MM.1S (cell line): ENCODE results near the gene FLT1.

Experiments used
- DNase-seq: peaks from one replicate; pipeline ENCODE4 v3.0.0-alpha.2; 2015
- H2AFZ ChIP-seq: fragments of 300-600 bp; sonication (generic); 2 replicates; pipeline ENCODE4 v1.6.0; 2016; ENCODE audit warnings: antibody characterized with exemption, low read length
- H3F3A ChIP-seq: fragments of 300-600 bp; sonication (generic); 2 replicates; pipeline ENCODE4 v1.6.1; 2016; ENCODE audit warnings: mild to moderate bottlenecking, antibody characterized with exemption, low read length, moderate library complexity, mixed read lengths; ENCODE audit not compliant: insufficient read depth
- H3K27ac ChIP-seq: fragments of 300-600 bp; sonication (generic); 2 replicates; pipeline ENCODE4 v1.5.1; 2016; ENCODE audit warnings: mild to moderate bottlenecking, low read length
- H3K27me3 ChIP-seq: fragments of 300-600 bp; sonication (generic); replicated peaks from 2 replicates; pipeline ENCODE4 v1.6.0; 2016; ENCODE audit warnings: low read length; ENCODE audit not compliant: insufficient read depth
- H3K36me3 ChIP-seq: fragments of 300-600 bp; sonication (generic); replicated peaks from 2 replicates; pipeline ENCODE4 v1.6.1; 2016; ENCODE audit warnings: mild to moderate bottlenecking, low read length, mixed read lengths; ENCODE audit not compliant: insufficient read depth
- H3K4me1 ChIP-seq: fragments of 300-600 bp; sonication (generic); 2 replicates; pipeline ENCODE4 v1.6.1; 2016; ENCODE audit warnings: low read length, mixed read lengths
- H3K4me2 ChIP-seq: fragments of 300-600 bp; sonication (generic); 2 replicates; pipeline ENCODE4 v1.6.0; 2016; ENCODE audit warnings: low read depth, low read length
- H3K4me3 ChIP-seq: fragments of 300-600 bp; sonication (generic); 2 replicates; pipeline ENCODE4 v1.5.1; 2016; ENCODE audit warnings: low read length, mixed read lengths
- H3K79me2 ChIP-seq: fragments of 300-600 bp; sonication (generic); 2 replicates; pipeline ENCODE4 v1.6.1; 2016; ENCODE audit warnings: mixed run types, low read length, mixed read lengths
- H3K9ac ChIP-seq: fragments of 300-600 bp; sonication (generic); 2 replicates; pipeline ENCODE4 v1.6.1; 2016; ENCODE audit warnings: low read length, mixed read lengths
- H3K9me2 ChIP-seq: fragments of 300-600 bp; sonication (generic); replicated peaks from 2 replicates; pipeline ENCODE4 v1.6.1; 2016; ENCODE audit warnings: mild to moderate bottlenecking, low read length, mixed read lengths; ENCODE audit not compliant: insufficient read depth
- H3K9me3 ChIP-seq: fragments of 300-600 bp; sonication (generic); replicated peaks from 2 replicates; pipeline ENCODE4 v1.6.1; 2016; ENCODE audit warnings: mild to moderate bottlenecking, low read length, mixed read lengths; ENCODE audit not compliant: insufficient read depth
- H4K20me1 ChIP-seq: fragments of 300-600 bp; sonication (generic); 2 replicates; pipeline ENCODE4 v1.6.1; 2016; ENCODE audit warnings: mild to moderate bottlenecking, low read length, moderate library complexity, mixed read lengths; ENCODE audit not compliant: insufficient read depth
- EZH2 ChIP-seq: fragments of 300-600 bp; sonication (generic); optimal IDR thresholded peaks from 2 replicates; pipeline ENCODE3; 2017; ENCODE audit warnings: low read depth, mild to moderate bottlenecking, antibody characterized with exemption, low read length, mixed read lengths
- EZH2phosphoT487 ChIP-seq: fragments of 300-600 bp; sonication (generic); IDR thresholded peaks from 2 replicates; pipeline ENCODE4 v1.6.1; 2018; ENCODE audit warnings: antibody characterized with exemption, low read length
- TF ChIP-seq, protein P1 (sequence below): fragments of 300-600 bp; sonication (generic); IDR thresholded peaks from 2 replicates; pipeline ENCODE4 v1.5.1; 2016; ENCODE audit warnings: antibody characterized with exemption, low read length, mixed read lengths

FLT1 gene

GRCh38 chr13:28358708-28359107, 136.2 kb downstream of the FLT1 start:
- Histone ChIP-seq H4K20me1 (no peaks in the 10 kb centered on the region), H2AFZ (no peak overlapping the region), H3F3A (no peaks in the 10 kb centered on the region)

GRCh38 chr13:28357911-28358433, 137.0 kb downstream of the FLT1 start:
- TF ChIP-seq EZH2 (no peak), EZH2phosphoT487 (no peak)
- TF ChIP-seq, protein P1, sequence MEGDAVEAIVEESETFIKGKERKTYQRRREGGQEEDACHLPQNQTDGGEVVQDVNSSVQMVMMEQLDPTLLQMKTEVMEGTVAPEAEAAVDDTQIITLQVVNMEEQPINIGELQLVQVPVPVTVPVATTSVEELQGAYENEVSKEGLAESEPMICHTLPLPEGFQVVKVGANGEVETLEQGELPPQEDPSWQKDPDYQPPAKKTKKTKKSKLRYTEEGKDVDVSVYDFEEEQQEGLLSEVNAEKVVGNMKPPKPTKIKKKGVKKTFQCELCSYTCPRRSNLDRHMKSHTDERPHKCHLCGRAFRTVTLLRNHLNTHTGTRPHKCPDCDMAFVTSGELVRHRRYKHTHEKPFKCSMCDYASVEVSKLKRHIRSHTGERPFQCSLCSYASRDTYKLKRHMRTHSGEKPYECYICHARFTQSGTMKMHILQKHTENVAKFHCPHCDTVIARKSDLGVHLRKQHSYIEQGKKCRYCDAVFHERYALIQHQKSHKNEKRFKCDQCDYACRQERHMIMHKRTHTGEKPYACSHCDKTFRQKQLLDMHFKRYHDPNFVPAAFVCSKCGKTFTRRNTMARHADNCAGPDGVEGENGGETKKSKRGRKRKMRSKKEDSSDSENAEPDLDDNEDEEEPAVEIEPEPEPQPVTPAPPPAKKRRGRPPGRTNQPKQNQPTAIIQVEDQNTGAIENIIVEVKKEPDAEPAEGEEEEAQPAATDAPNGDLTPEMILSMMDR = no peak
- no peaks in the 10 kb centered on the region for H4K20me1 ChIP-seq
- H3K4me2 ChIP-seq = no peak overlapping the region
- H3K27ac ChIP-seq = no peak overlapping the region
- H3K9ac ChIP-seq = no peak overlapping the region
- DNase-seq = no peak
- no peaks in the 10 kb centered on the region for H3K4me1 ChIP-seq
- no peaks in the 10 kb centered on the region for H3K36me3 ChIP-seq
- H3K9me2 ChIP-seq = no peaks in the 10 kb centered on the region
- no peaks in the 10 kb centered on the region for H3K9me3 ChIP-seq
- H2AFZ ChIP-seq = no peak overlapping the region
- H3K27me3 ChIP-seq = no peaks in the 10 kb centered on the region
- H3K4me3 ChIP-seq = no peak overlapping the region
- H3F3A ChIP-seq = no peaks in the 10 kb centered on the region
- no peaks in the 10 kb centered on the region for H3K79me2 ChIP-seq

More at GRCh38 chr13:28358708-28359107, 136.2 kb downstream of the FLT1 start:
- H3K9ac ChIP-seq = no peak overlapping the region
- no peak overlapping the region for H3K4me3 ChIP-seq
- no peaks in the 10 kb centered on the region for H3K4me1 ChIP-seq
- H3K9me3 ChIP-seq = no peaks in the 10 kb centered on the region
- H3K79me2 ChIP-seq = no peaks in the 10 kb centered on the region
- H3K4me2 ChIP-seq = no peak overlapping the region
- no peak for DNase-seq
- no peaks in the 10 kb centered on the region for H3K27me3 ChIP-seq
- H3K9me2 ChIP-seq = no peaks in the 10 kb centered on the region
- H3K36me3 ChIP-seq = no peaks in the 10 kb centered on the region
- TF ChIP-seq EZH2 (no peak), EZH2phosphoT487 (no peak)
- TF ChIP-seq, protein P1 = no peak
- no peak overlapping the region for H3K27ac ChIP-seq

- Histone ChIP-seq H3K79me2 (no peaks in the 10 kb centered on the region), H3K4me2 (no peak overlapping the region), H3K36me3 (no peaks in the 10 kb centered on the region), H4K20me1 (no peaks in the 10 kb centered on the region), H3K4me3 (no peak overlapping the region), H3K9me2 (no peaks in the 10 kb centered on the region), H2AFZ (no peak overlapping the region), H3K27ac (no peak overlapping the region), H3K4me1 (no peaks in the 10 kb centered on the region), H3K27me3 (no peaks in the 10 kb centered on the region), H3F3A (no peaks in the 10 kb centered on the region), H3K9me3 (no peaks in the 10 kb centered on the region), H3K9ac (no peak overlapping the region)
- TF ChIP-seq, protein P1 = no peak
- TF ChIP-seq EZH2 (no peak), EZH2phosphoT487 (no peak)
- DNase-seq = no peak
Observed at GRCh38 chr13:28357247-28357825, 137.6 kb downstream of the FLT1 start.
